AG04450 (cell line): ENCODE data around the gene PRSS27. TPM values are rescaled to one million over a fixed set of nuclear protein-coding genes. Genes with fewer than 3 reads are reported as not detected.
"Not testable (repeated sequence)": the region's sequence is repeated elsewhere in the genome, so short reads cannot be mapped to it uniquely, and the experiment has no call there.

ENCODE experiments used
- CTCF ChIA-PET: fragments of 300-600, 350-600 bp; formaldehyde crosslinking; extraction: SDS; loops from one replicate; lab custom pipeline; 2022; ENCODE audit warnings: antibody characterized with exemption, inconsistent platforms; lab: Charles Lee
- POLR2A ChIA-PET: fragments of 350-600 bp; formaldehyde crosslinking; extraction: SDS; loops from one replicate; lab custom pipeline; 2021; ENCODE audit warnings: antibody characterized with exemption, inconsistent platforms; lab: Yijun Ruan, JAX
- DNase-seq: peaks from one replicate; pipeline ENCODE4 v3.0.0-alpha.2; 2011; ENCODE audit warnings: low read depth, low spot score
- H3K27ac ChIP-seq: one replicate; pipeline ENCODE4 v1.5.1; 2012; ENCODE audit warnings: low read depth, low read length, control low read depth
- H3K27me3 ChIP-seq: one replicate; pipeline ENCODE4 v1.6.0; 2012; ENCODE audit warnings: low read length; ENCODE audit not compliant: control insufficient read depth, insufficient read depth
- H3K4me3 ChIP-seq: 2 replicates; pipeline ENCODE4 v1.5.1; 2011; ENCODE audit warnings: mild to moderate bottlenecking, low read depth, low read length, control low read depth
- H3K9me3 ChIP-seq: 2 replicates; pipeline ENCODE4 v1.5.1; 2012; ENCODE audit warnings: low read length; ENCODE audit not compliant: control insufficient read depth, insufficient read depth
- CTCF ChIP-seq: IDR thresholded peaks from 2 replicates; pipeline ENCODE4 v1.5.1; 2011; ENCODE audit warnings: low read depth, low read length, control low read depth, inconsistent platforms
- polyA plus RNA-seq: library from polyadenylated mRNA; depleted of rRNA; stranded (reverse); fragments of >200 nt; gene quantifications from 2 replicates; pipeline ENCODE4 v1.2.3, GENCODE V29; 2011

Gene PRSS27
- polyA plus RNA-seq, 1 experiment = 0.32 TPM

GRCh38 chr16:2698965-2699750 is 20.9 kb downstream of the PRSS27 start:
- Histone ChIP-seq H3K9me3 (no peaks in the 10 kb centered on the region), H3K27me3 (no peaks in the 10 kb centered on the region), H3K27ac (no peak overlapping the region), H3K4me3 (no peak overlapping the region)
- ChIA-PET POLR2A (no interaction called here), CTCF (no interaction called here)
- no peak for TF ChIP-seq CTCF
- no peak for DNase-seq

DNA sequence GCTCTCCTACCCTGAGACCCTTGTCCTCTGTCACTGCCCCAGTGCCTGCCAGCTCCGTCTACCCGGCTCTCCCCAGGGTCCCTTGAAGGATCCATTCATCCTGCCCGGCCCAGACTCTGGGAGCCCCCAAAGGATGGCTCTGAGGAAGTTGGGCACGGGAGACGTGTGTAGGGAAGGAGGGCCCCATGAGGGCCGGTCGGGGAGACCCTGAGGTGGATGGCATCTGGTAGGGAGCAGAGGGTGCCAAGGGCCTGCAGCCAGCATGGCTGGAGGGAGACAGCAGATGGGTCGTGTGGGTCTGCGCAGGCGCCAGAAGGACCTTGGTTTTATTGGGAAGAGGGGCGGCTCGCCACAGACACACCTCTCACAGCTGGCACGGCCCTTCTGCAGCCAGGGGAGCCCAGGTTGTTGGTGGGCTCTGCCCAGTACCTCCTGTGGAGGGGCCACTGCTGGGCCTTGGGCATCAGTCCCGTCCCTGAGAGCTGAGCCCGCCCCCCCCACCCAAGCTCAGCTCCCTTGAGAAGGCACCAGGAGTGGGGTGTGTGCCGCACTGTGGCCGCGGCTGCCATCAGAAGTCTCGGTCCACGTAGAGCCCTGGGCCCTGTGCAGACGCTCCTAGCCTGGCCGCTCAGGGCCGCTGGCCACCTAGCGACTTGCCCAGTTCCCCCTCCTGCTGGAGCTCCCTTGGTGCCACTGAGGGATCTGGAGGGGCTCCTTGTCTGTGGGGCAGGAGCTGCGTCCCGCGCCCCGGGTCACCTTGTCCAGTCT is 21.7 kb downstream of the PRSS27 start:
- no peak overlapping the region for H3K27ac ChIP-seq
- H3K4me3 ChIP-seq = no peak overlapping the region
- TF ChIP-seq CTCF = no peak
- H3K27me3 ChIP-seq = no peaks in the 10 kb centered on the region
- DNase-seq = no peak
- H3K9me3 ChIP-seq = no peaks in the 10 kb centered on the region
- ChIA-PET CTCF (no interaction called here), POLR2A (no interaction called here)

DNA sequence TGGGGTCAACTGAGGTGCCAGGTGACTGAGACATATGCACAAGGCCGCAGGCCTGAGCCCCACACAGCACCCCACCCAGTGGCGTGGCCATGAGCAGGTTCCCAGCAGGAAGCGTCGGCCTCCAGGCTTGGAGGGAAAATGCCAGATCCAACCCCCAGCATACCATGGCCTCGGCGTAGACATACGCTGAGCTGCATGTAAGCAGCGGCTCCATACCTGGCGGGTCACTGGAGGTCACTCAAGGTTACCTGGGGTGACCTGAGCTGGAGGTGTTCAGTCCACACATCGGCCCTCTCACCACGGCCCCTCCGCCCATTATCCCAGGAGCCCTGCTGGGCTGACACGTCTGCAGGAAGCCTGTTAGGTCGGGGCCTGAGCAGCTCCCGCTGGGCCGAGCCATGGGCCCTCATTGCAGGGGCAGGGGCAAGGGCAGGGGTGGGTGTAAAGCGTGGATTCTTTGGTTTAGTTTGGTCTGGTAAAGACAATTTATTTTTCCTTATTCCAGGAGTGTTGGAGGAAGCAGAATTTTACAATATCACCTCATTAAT is 22.5 kb downstream of the PRSS27 start:
- no peaks in the 10 kb centered on the region for H3K27me3 ChIP-seq
- CTCF ChIA-PET = no interaction called here
- TF ChIP-seq CTCF = no peak
- no peak for DNase-seq
- no peak overlapping the region for H3K4me3 ChIP-seq
- H3K9me3 ChIP-seq = no peaks in the 10 kb centered on the region
- POLR2A ChIA-PET = no interaction called here
- no peak overlapping the region for H3K27ac ChIP-seq

GRCh38 chr16:2696601-2697250 is 23.3 kb downstream of the PRSS27 start:
- H3K27me3 ChIP-seq, CTCF ChIA-PET, DNase-seq, H3K9me3 ChIP-seq, POLR2A ChIA-PET, H3K4me3 ChIP-seq, H3K27ac ChIP-seq: not testable (repeated sequence)

GRCh38 chr16:2692948-2693651 is 26.9 kb downstream of the PRSS27 start:
- POLR2A ChIA-PET = no interaction called here
- CTCF ChIA-PET = no interaction called here
- no peak overlapping the region for H3K27ac ChIP-seq
- no peak overlapping the region for H3K4me3 ChIP-seq
- no peaks in the 10 kb centered on the region for H3K27me3 ChIP-seq
- DNase-seq = no peak
- H3K9me3 ChIP-seq = no peaks in the 10 kb centered on the region
- TF ChIP-seq CTCF = no peak
